ENCODE results near the gene LINC00305.

DNA sequence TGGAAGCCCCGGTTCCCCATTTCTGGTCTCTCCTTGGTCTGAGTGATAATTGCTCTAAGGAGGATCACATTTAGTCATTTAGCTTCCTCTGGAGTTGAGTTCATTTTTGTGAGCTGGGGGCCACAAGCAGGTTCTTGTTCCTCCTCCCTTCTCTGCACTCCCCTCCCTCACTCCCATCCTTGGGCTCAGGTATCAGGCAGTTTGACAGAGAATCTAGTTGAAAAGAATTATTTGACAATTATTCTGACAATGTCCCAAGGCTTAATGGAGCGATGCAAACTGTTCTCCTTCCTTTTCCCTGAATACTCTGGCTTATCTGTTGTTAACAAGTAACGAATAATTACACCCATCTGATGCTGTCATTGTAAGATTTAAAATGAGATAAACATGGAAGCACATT, 117.5 kb downstream of the LINC00305 start:
- TF ChIP-seq, protein P1, sequence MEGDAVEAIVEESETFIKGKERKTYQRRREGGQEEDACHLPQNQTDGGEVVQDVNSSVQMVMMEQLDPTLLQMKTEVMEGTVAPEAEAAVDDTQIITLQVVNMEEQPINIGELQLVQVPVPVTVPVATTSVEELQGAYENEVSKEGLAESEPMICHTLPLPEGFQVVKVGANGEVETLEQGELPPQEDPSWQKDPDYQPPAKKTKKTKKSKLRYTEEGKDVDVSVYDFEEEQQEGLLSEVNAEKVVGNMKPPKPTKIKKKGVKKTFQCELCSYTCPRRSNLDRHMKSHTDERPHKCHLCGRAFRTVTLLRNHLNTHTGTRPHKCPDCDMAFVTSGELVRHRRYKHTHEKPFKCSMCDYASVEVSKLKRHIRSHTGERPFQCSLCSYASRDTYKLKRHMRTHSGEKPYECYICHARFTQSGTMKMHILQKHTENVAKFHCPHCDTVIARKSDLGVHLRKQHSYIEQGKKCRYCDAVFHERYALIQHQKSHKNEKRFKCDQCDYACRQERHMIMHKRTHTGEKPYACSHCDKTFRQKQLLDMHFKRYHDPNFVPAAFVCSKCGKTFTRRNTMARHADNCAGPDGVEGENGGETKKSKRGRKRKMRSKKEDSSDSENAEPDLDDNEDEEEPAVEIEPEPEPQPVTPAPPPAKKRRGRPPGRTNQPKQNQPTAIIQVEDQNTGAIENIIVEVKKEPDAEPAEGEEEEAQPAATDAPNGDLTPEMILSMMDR (IDR thresholded peaks at IDR 0.05) = no peak
- no peak for TF ChIP-seq POLR2A (IDR thresholded peaks at IDR 0.05)

Data from breast epithelium (tissue), 3 donors.